Ramos (cell line): ENCODE measurements around the gene ACSS3.

Source experiments
- in situ Hi-C: fragments of 300-500 bp; cut with MboI; formaldehyde crosslinking; loops from one replicate; pipeline ENCODE4 v1.14.3; 2022; ENCODE audit warnings: low sequenced_read_pairs; ENCODE audit not compliant: unreplicated experiment

Gene ACSS3

DNA sequence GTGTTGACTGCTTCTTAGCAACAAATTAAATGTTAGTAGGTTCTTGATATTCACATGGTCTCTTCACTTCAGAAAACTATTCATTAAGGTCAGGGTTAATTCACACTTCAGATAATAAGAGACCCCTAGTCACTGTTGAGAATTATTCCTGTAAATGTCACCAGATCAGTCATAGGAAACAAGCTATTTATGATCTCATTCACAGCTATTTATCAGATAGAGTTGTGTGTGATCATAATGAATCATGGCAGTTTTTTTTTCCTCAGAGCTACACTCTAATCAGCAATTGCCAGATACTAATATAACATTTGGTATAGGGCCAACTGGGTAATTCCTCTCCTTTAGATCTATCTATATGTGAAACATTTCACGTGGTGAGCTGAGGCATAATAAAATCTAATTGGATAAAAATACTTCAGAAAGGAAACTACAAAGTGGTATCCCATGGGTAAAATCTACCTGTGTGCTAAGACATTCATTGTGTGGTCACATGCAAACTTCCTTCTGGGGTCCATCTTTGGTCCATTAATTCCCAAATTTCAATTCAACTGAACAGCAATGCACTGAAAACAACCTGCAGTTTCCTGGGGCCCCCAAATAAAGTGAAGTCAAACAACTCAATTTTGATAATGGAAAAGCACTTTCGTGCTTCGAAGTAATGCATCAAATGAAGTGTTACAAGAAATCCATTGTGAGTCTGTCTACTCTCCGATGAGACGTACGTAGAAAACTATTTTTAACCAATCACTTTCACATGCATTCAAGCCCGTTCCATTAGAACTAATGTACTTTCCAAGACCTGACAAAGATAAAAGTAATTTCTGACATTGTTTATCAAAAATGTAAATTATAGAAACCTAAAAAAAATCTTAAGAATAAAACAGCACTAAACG, 197.0 kb downstream of the ACSS3 start:
- in situ Hi-C loops = no loop called here

DNA sequence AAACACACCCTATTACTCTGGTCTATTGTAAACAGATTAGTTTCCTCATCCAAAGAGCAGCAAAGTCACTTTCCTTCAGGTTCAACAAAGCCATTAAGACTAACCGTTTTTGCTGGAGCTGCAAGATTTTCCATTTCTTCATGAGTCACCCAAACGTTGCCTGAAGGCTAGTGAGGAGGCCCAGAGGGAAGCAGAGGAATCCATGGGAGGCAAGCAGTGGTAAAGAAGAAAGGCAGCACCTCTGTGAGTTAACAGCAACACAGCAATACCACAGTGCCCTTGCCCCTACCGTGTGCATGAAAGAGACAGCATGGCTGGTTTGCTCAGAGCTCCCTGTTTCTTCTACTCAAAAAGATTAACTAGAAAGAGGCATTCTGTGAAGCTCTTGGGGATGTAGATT, 206.3 kb downstream of the ACSS3 start:
- in situ Hi-C loops = no loop called here

DNA sequence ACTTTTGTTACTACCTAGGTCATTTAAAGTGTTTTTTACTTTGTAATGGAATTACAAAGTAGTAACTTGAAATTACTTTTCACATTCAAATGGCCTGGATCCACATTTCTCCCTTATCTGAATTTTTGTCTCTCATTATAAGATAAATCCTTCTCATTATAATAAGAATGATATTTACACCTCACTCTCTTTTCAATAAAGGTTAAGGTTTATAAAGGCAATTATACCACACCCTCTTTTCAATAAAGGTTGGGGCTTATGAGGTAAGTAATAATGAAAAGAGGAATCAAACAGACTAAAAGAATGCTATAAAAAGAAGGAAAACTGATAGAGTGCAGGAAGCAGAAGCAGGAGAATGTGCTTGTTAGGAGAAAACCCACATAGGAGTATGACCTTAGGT, 210.8 kb downstream of the ACSS3 start:
- in situ Hi-C loops = no loop called here

DNA sequence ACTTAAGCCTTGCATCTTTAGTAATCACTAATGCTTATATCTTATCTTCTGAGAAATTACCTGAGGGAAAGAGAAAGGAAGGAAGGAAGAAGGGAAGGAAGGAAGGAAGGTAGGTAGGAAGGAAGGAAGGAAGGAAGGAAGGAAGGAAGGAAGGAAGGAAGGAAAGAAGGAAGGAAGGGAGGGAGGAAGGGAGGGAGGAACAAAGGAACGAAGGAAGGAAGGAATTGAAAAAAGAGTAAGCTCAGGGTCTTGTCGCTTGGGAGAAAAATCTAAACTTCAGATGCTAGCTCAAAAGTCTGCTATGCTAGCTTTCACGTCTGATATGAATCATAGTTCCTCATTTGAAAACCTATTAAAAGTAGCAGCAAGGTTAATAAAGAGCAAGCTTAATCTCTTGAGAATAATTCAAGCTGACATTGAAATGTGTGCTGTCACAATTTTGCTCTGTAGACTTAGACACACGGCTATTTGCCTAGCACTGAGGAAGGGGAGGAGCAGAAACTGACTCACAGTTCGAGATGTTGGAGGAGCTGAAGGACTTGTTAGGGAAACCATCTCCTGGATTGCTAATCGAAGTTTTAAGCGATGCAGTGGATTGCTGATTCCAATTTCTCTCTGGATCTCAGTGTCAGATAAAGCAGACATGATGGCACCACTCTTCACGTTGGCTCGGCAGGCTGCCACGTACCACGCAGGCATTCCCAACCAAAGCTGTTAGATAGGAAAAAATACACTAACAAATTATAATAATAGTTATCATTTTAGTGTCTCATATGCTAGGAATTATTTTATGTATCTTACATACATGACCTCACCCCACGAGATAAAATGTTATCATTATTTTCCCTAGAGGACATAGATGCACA, 216.7 kb downstream of the ACSS3 start:
- in situ Hi-C loops = no loop called here

DNA sequence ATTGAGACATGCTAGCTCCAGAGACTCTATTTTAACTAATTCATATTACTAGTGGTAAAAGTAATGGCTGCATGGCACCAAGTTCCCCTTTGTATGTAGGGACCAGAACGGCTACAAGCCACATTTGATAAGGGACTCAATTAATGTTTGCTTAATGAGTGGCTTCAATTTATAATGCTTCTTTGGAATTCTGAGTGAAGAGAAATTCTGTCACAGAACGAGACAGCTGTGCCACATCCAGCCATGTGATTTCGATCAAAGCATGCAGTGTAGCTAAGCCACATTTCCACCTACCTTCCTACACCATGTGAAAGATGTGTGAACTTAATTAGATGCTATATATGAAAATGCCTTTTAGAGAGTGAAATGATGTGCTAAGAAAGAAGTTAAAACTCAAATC, 217.4 kb downstream of the ACSS3 start:
- in situ Hi-C loops = no loop called here

DNA sequence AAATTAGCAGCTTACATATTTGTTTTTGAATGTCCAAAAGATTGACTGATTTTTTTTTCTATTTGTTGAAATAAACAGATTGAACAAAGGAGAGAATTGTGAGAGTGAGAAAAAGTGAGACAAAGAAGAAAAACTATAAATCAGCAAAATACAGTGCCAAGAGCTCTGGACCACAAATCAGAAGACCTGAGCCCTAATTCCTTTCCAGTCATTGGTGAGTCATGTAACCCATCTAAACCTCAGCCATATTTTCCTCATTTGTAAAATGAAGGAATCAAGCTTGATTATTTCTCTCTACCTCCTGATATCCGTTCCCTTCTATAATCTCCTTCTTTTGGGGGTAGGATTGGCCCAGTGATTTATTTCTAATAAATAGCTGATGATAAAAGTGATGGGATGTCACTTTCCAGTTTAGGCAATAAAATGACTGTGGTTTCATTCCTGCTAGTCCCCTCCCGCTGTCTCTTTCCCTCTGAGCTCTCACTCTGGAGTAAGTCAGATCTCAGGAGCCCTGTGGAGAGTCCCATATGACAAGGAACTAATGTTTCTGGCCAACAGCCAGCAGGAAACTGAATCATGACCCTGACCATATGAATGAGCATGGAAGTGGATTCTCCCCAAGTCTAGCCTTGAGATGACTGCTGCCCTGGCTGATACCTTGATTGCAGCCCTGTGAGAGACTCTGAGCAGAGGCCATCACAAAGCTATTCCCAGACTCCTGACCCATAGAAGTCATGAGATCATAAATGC, 218.9 kb downstream of the ACSS3 start:
- in situ Hi-C loops = no loop called here

DNA sequence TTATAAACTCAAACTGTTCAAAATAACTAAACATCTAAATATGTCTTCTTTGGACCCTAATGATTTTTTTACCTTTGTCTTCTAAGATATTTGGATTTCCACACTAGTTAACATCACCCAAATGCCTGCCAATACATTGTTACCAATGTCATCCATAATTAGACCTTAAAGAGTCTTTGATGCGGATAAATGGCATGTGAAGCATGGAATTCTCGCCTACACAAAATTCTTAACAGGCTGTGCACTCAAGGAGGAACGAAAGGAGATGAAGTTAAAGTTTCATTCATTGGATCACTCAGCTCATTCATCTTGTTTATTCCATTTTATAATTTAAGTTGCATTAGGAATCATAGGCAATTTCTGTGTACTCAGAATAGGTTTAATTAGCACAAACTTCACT, 219.7 kb downstream of the ACSS3 start:
- in situ Hi-C loops = no loop called here

DNA sequence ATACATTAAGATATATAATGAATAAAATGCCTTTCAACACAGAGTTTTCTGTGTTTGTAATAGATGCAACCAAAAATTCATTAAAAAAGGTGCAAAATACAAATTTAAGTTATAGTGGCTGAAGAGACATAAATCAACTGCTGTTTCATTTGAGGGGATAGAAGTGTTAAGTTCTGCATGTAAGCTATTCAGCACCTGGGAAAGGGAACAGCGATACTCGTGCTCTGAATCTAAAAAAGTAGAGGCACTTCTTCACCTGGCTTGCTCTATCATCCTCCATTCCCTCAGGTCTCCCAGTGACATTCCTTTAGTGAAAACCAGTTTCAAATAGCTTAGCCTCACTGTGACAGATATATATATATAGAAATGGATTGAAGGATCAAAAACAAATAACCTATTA, 222.6 kb downstream of the ACSS3 start:
- in situ Hi-C loops = no loop called here

DNA sequence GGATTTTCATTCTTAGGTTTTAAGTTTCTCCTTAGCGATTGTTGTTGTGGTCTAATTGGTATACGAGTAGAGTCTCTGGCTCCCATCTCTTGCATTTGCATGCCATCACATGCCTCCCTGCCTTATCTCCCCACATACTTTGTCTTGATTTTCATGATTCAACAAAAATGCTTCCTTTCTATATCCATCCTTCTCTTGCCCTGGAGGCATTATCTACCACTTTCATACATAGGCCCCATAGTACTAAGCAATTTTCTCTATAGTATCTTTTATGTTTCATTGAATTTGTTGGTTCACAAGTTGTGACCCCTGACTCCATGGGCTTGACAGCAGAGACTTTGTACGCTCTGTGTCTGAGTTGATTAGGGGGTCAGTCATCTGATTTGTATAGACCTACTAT, 226.1 kb downstream of the ACSS3 start:
- in situ Hi-C loops = no loop called here
